HepG2 (cell line): ENCODE results near the gene SEMG1. TPM values are rescaled to one million over a fixed set of nuclear protein-coding genes. Genes with fewer than 3 reads are reported as not detected.

ENCODE experiments used
- ATAC-seq: fragments of 200-7000 bp; cut with Tn5 transposase; 3 replicates; pipeline ENCODE4 v1.9.1; 2020; ENCODE audit warnings: mild to moderate bottlenecking, moderate library complexity
- BruUV-seq: library from RNA; stranded (reverse); fragments of 400-500 nt; replicated peaks from 2 replicates; lab custom pipeline; 2021; lab: Mats Ljungman, UMichigan
- CTCF ChIA-PET: fragments of 300-600 bp; formaldehyde crosslinking; extraction: SDS; loops from one replicate; lab custom pipeline; 2021; ENCODE audit warnings: low total read pairs, inconsistent platforms, low intra/inter-chr PET ratio; lab: Yijun Ruan, JAX
- POLR2A ChIA-PET: fragments of 350-600 bp; sonication (Branson Sonifier 250); formaldehyde crosslinking; loops from one replicate; lab custom pipeline; 2020; ENCODE audit warnings: antibody characterized with exemption, inconsistent platforms; lab: Yijun Ruan, JAX
- DNase-seq: peaks from one replicate; pipeline ENCODE4 v3.0.0-alpha.2; 2015; ENCODE audit warnings: low spot score
- FAIRE-seq: peaks from 3 replicates; lab custom pipeline; 2011; peaks lifted over from hg19 to GRCh38; lab: Jason Lieb, UNC
- H2AFZ ChIP-seq: one replicate; pipeline ENCODE4 v1.6.1; 2011; ENCODE audit warnings: low read length, inconsistent platforms
- H3K27ac ChIP-seq: fragments of 300-600 bp; 3 replicates; pipeline ENCODE4 v1.8.0; 2011; ENCODE audit warnings: mixed run types, mild to moderate bottlenecking, mixed read lengths, low read length, inconsistent platforms; ENCODE audit not compliant: insufficient read depth; ENCODE audit errors: extremely low read length
- H3K27me3 ChIP-seq, 2 experiments: fragments of 200-600 bp in 1 of 2; 2 replicates in 1 of 2; 3 replicates in 1 of 2; pipeline versions ENCODE4 v1.6.0 to v1.8.0; 2011; ENCODE audit warnings: low read length in 2 of 2, mild to moderate bottlenecking in 2 of 2, moderate library complexity in 2 of 2, inconsistent platforms in 1 of 2; ENCODE audit not compliant: insufficient read depth in 2 of 2, control insufficient read depth in 1 of 2
- H3K36me3 ChIP-seq, 2 experiments: fragments of 200-600 bp in 1 of 2; replicated peaks in 1 of 2; 2 replicates in 1 of 2; 3 replicates in 1 of 2; pipeline versions ENCODE4 v1.5.1 to v1.8.0; 2011; ENCODE audit warnings: low read length in 2 of 2, inconsistent platforms in 1 of 2; ENCODE audit not compliant: insufficient read depth in 2 of 2, control insufficient read depth in 1 of 2
- H3K4me1 ChIP-seq: 2 replicates; pipeline ENCODE4 v1.5.1; 2012; ENCODE audit warnings: low read length, inconsistent platforms; ENCODE audit not compliant: insufficient read depth
- H3K4me2 ChIP-seq: 2 replicates; pipeline ENCODE4 v1.6.0; 2011; ENCODE audit warnings: low read depth, low read length, inconsistent platforms
- H3K4me3 ChIP-seq, 3 experiments: fragments of 200-600 bp in 1 of 3; sonication (generic), shearing (Covaris generic) in 1 of 3; replicated peaks in 1 of 3; 2 replicates each; pipeline ENCODE4 v1.5.1; 2011 to 2016; ENCODE audit warnings: low read length in 3 of 3, inconsistent platforms in 2 of 3, low read depth in 2 of 3, mild to moderate bottlenecking in 2 of 3, control low read depth in 1 of 3, mixed read lengths in 1 of 3; ENCODE audit not compliant: insufficient read depth in 1 of 3
- H3K79me2 ChIP-seq: one replicate; pipeline ENCODE4 v1.6.1; 2011; ENCODE audit warnings: low read length, inconsistent platforms; ENCODE audit not compliant: insufficient read depth
- H3K9ac ChIP-seq: 2 replicates; pipeline ENCODE4 v1.6.0; 2011; ENCODE audit warnings: mild to moderate bottlenecking, low read depth, low read length, inconsistent platforms; ENCODE audit not compliant: insufficient read depth
- H3K9me3 ChIP-seq: 2 replicates; pipeline ENCODE4 v1.5.1; 2012; ENCODE audit warnings: mild to moderate bottlenecking, low read length
- H4K20me1 ChIP-seq: 2 replicates; pipeline ENCODE4 v1.6.0; 2011; ENCODE audit warnings: inconsistent platforms, mild to moderate bottlenecking, low read length, moderate library complexity; ENCODE audit not compliant: insufficient read depth
- CEBPB ChIP-seq: IDR thresholded peaks from 2 replicates; pipeline ENCODE4 v1.6.1; 2011; ENCODE audit warnings: low read depth, low read length, improper control_type of control experiment, borderline replicate concordance
- CEBPG ChIP-seq: IDR thresholded peaks from 2 replicates; pipeline ENCODE4 v1.6.1; 2016
- ESRRA ChIP-seq: sonication (generic); formaldehyde crosslinking; IDR thresholded peaks from 2 replicates; pipeline ENCODE4 v1.5.1; 2020; ENCODE audit warnings: mild to moderate bottlenecking, low read depth, missing genetic modification reagents
- HNF4A ChIP-seq: sonication (generic); formaldehyde crosslinking; IDR thresholded peaks from 2 replicates; pipeline ENCODE4 v1.4.0; 2020; ENCODE audit warnings: missing genetic modification reagents
- LCORL ChIP-seq, 2 experiments: fragments of 450-650 bp in 1 of 2; sonication (generic) in 1 of 2; formaldehyde crosslinking in 1 of 2; IDR thresholded peaks; 2 replicates each; pipeline versions ENCODE4 v1.5.0 to v1.6.1; 2017 to 2020; ENCODE audit warnings: antibody characterized with exemption in 1 of 2, missing genetic modification reagents in 1 of 2
- MTA1 ChIP-seq: sonication (generic); formaldehyde crosslinking; IDR thresholded peaks from 2 replicates; pipeline ENCODE4 v1.4.0; 2020; ENCODE audit warnings: missing genetic modification reagents, mild to moderate bottlenecking, borderline replicate concordance
- RXRA ChIP-seq: sonication (generic); formaldehyde crosslinking; IDR thresholded peaks from 2 replicates; pipeline ENCODE4 v1.5.1; 2020; ENCODE audit warnings: missing genetic modification reagents
- SP5 ChIP-seq: IDR thresholded peaks from 2 replicates; pipeline ENCODE4 v1.6.1; 2016; ENCODE audit warnings: low read depth, borderline replicate concordance
- ZNF33B ChIP-seq: sonication (generic); formaldehyde crosslinking; IDR thresholded peaks from 2 replicates; pipeline ENCODE4 v1.5.1; 2020; ENCODE audit warnings: mild to moderate bottlenecking, missing genetic modification reagents
- ZNF841 ChIP-seq: sonication (generic); formaldehyde crosslinking; IDR thresholded peaks from 2 replicates; pipeline ENCODE4 v1.8.1; 2023; ENCODE audit warnings: missing genetic modification reagents, borderline replicate concordance
- ZSCAN21 ChIP-seq: sonication (generic); formaldehyde crosslinking; IDR thresholded peaks from 2 replicates; pipeline ENCODE4 v1.8.0; 2022; ENCODE audit warnings: mild to moderate bottlenecking, missing genetic modification reagents, moderate library complexity, borderline replicate concordance
- ZSCAN9 ChIP-seq: IDR thresholded peaks from 2 replicates; pipeline ENCODE4 v1.6.1; 2016; ENCODE audit warnings: borderline replicate concordance
- WGBS: methylation state at CpG from one replicate; pipeline ENCODE4 v1.1.6; 2017; ENCODE audit warnings: low lambda C conversion rate; 5-methylcytosine and 5-hydroxymethylcytosine counted together
- in situ Hi-C: cut with HindIII; loops from 2 replicates; pipeline ENCODE4 v1.10.0; 2017; ENCODE audit warnings: low pct_unique_long_range_greater_than_20kb; ENCODE audit not compliant: extremely low pct_ligation_motif_present
- intact Hi-C: fragments of 100-400 bp; cut with micrococcal nuclease; formaldehyde crosslinking; loops from one replicate; pipeline ENCODE4 v1.10.0; 2022; ENCODE audit not compliant: unreplicated experiment
- polyA plus RNA-seq, 8 experiments: library from polyadenylated mRNA; depleted of rRNA in 3 of 8; stranded (reverse) in 7 of 8; unstranded in 1 of 8; fragments of >200 nt; fragmentation: Illumina TruSeq in 4 of 8; extraction: Trizol in 4 of 8; gene quantifications; 2 replicates each; pipeline versions ENCODE4 v1.2.1 to v1.2.3, GENCODE V29; 2011 to 2016; ENCODE audit warnings: low read depth in 4 of 8, missing spikeins in 1 of 8, mixed read lengths in 1 of 8; ENCODE audit not compliant: insufficient read depth in 1 of 8
- total RNA-seq, 5 experiments: library from RNA; depleted of rRNA; stranded (reverse); fragments of >200 nt; fragmentation: Illumina TruSeq; extraction: Trizol; gene quantifications; 2 replicates each; pipeline ENCODE4 v1.2.3, GENCODE V29; 2016; ENCODE audit warnings: low read depth in 1 of 5
- TF ChIP-seq, protein P1 (sequence below): sonication (generic); formaldehyde crosslinking; IDR thresholded peaks from 2 replicates; pipeline ENCODE4 v1.4.0; 2020; ENCODE audit warnings: mild to moderate bottlenecking, missing genetic modification reagents, borderline replicate concordance
- TF ChIP-seq, protein P2 (sequence below): sonication (generic); formaldehyde crosslinking; IDR thresholded peaks from 2 replicates; pipeline ENCODE4 v1.5.0; 2020; ENCODE audit warnings: missing genetic modification reagents
- TF ChIP-seq, protein P3 (sequence below): sonication (generic); formaldehyde crosslinking; IDR thresholded peaks from 2 replicates; pipeline ENCODE4 v1.8.0; 2022; ENCODE audit warnings: missing genetic modification reagents, mild to moderate bottlenecking, inconsistent platforms, borderline replicate concordance
- TF ChIP-seq, protein P4 (sequence below): sonication (generic); formaldehyde crosslinking; IDR thresholded peaks from 2 replicates; pipeline ENCODE4 v1.4.0; 2020; ENCODE audit warnings: mild to moderate bottlenecking, missing genetic modification reagents

Gene SEMG1
- total and polyA plus RNA-seq, 2 of the 13 experiments (the other 11 are each of a cell fraction or from before 2014, with no cell fraction given), result not detected

DNA sequence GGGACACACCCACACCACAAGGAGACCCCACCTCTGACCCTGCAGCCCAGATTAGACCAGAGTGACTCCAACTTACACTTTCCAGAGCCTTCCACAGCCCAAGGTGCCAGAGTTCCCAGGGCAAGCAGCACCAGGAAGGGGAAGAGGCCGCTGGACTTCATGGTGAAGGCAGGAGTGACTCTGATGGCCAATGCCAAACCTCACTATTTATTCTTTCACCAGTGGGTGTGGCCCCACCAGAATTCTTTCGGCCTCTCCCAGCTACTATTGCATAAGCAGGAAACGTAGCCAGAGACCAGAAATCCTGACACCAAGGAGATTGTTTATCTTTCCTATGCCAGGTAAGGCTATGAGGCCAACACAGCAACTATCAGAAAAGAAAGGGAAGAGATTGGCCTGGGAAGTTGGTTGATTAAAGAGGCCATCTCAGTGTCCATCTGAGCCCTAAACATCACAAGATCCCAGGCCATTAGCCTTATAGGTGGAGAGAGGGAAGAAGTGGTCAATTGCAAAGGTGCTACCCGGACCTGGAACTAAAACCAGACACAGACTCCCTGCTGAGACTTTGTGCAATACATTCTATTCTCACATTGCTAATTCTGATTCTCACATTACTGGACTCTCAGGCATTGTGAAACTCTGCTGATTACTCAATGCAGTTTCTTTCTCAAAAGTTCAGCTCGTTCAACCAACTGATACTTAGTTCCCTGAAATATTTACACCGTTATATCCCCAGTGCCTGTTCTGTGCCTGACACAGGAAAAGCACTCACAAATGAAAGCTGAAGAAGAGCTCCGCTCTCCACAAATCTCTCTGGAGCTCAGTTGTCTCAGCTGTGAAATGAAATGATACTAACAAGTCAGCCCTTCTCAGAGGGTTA lies 47.8 kb downstream of the SEMG1 start, which contains the start of gene SLPI:
Gene SLPI (minus strand): TSS at position 182 of the 880 bp plus-strand sequence. CDS start 21 bp downstream, at position 161.
- no peak within 1 kb of the TSS for H3K4me2 ChIP-seq
- FAIRE-seq (peak; percentile 12), ATAC-seq (peak; percentile 56), DNase-seq (peak; percentile 41)
- POLR2A ChIA-PET, result no interaction called here
- CTCF ChIA-PET, result no interaction called here
- in situ Hi-C loops (no loop called here), intact Hi-C loops (no loop called here)
- H3K4me1 ChIP-seq, result peaks cover 13% of the 10 kb centered on the region
- TF ChIP-seq ZNF33B (CRISPR knock-in tag) (no peak), RXRA (CRISPR knock-in tag) (0 out of 2 replicates have a peak, but pooled peaks have one; percentile 12), ZNF841 (CRISPR knock-in tag) (no peak), ZSCAN9 (CRISPR knock-in tag) (no peak), HNF4A (CRISPR knock-in tag) (no peak), ZSCAN21 (CRISPR knock-in tag) (no peak), CEBPG (CRISPR knock-in tag) (peak; percentile 43), MTA1 (CRISPR knock-in tag) (no peak), ESRRA (CRISPR knock-in tag) (no peak), SP5 (CRISPR knock-in tag) (0 out of 2 replicates have a peak, but pooled peaks have one; percentile 15), CEBPB (peak; percentile 92), LCORL (IDR thresholded peaks at IDR 0.05) (no peak), LCORL (CRISPR knock-in tag; IDR thresholded peaks at IDR 0.05) (0 out of 2 replicates have a peak, but pooled peaks have one; percentile 39)
- TF ChIP-seq, protein P1, sequence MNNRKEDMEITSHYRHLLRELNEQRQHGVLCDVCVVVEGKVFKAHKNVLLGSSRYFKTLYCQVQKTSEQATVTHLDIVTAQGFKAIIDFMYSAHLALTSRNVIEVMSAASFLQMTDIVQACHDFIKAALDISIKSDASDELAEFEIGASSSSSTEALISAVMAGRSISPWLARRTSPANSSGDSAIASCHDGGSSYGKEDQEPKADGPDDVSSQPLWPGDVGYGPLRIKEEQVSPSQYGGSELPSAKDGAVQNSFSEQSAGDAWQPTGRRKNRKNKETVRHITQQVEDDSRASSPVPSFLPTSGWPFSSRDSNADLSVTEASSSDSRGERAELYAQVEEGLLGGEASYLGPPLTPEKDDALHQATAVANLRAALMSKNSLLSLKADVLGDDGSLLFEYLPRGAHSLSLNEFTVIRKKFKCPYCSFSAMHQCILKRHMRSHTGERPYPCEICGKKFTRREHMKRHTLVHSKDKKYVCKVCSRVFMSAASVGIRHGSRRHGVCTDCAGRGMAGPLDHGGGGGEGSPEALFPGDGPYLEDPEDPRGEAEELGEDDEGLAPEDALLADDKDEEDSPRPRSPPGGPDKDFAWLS (CRISPR knock-in tag), result 0 out of 2 replicates have a peak, but pooled peaks have one; percentile 32
- TF ChIP-seq, protein P2, sequence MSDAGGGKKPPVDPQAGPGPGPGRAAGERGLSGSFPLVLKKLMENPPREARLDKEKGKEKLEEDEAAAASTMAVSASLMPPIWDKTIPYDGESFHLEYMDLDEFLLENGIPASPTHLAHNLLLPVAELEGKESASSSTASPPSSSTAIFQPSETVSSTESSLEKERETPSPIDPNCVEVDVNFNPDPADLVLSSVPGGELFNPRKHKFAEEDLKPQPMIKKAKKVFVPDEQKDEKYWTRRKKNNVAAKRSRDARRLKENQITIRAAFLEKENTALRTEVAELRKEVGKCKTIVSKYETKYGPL (CRISPR knock-in tag), result peak; percentile 68; the same call in 1 of the 2 replicates
- TF ChIP-seq, protein P3, sequence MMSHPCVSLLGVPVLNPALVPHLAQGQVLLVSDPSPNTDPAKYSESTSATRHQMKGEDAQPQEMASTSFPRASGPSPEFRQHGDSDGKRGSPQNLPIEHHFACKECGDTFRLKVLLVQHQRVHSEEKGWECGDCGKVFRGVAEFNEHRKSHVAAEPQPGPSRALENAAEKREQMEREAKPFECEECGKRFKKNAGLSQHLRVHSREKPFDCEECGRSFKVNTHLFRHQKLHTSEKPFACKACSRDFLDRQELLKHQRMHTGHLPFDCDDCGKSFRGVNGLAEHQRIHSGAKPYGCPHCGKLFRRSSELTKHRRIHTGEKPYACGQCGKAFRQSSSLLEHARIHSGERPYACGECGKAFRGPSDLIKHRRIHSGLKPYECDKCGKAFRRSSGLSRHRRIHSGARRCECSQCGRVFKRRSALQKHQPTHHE (CRISPR knock-in tag), result no peak
- TF ChIP-seq, protein P4, sequence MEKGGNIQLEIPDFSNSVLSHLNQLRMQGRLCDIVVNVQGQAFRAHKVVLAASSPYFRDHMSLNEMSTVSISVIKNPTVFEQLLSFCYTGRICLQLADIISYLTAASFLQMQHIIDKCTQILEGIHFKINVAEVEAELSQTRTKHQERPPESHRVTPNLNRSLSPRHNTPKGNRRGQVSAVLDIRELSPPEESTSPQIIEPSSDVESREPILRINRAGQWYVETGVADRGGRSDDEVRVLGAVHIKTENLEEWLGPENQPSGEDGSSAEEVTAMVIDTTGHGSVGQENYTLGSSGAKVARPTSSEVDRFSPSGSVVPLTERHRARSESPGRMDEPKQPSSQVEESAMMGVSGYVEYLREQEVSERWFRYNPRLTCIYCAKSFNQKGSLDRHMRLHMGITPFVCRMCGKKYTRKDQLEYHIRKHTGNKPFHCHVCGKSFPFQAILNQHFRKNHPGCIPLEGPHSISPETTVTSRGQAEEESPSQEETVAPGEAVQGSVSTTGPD, result peak; percentile 57; the same call in 1 of the 2 replicates
- no peaks in the 10 kb centered on the region for H3K79me2 ChIP-seq
- no peaks in the 10 kb centered on the region for H3K36me3 ChIP-seq
- peaks cover 0 to 21% of the 10 kb centered on the region in 2 experiments; a peak in 1 of 5 replicates for H3K27me3 ChIP-seq
- no peak within 1 kb of the TSS for H2AFZ ChIP-seq
- BruUV-seq, result no TSS peak
- H3K4me3 ChIP-seq, result no peak within 1 kb of the TSS
- H3K9me3 ChIP-seq, result no peaks in the 10 kb centered on the region
- 8% methylated on average over 7 of the region's 7 CpGs for WGBS
- no peak within 1 kb of the TSS for H3K27ac ChIP-seq
- no peak within 1 kb of the TSS for H3K9ac ChIP-seq
- no peaks in the 10 kb centered on the region for H4K20me1 ChIP-seq
